Parathyroid adenoma (tissue), 2 donors: ENCODE results near the gene LIMK2.
A peak's percentile ranks its signal among the peaks of the same experiment; 100 is the strongest.

Source experiments
- H2AFZ ChIP-seq: fragments of 300-600 bp; sonication (generic); one replicate; pipeline ENCODE4 v1.7.0; 2017; ENCODE audit warnings: antibody characterized with exemption, mild to moderate bottlenecking
- H3K27ac ChIP-seq: fragments of 300-600 bp; sonication (generic); one replicate; pipeline ENCODE4 v1.7.0; 2017
- H3K27me3 ChIP-seq: fragments of 300-600 bp; sonication (generic); one replicate; pipeline ENCODE4 v1.7.0; 2017; ENCODE audit warnings: low read length; ENCODE audit not compliant: control insufficient read depth, insufficient read depth
- H3K36me3 ChIP-seq: fragments of 300-600 bp; sonication (generic); one replicate; pipeline ENCODE4 v1.7.0; 2017; ENCODE audit warnings: low read length; ENCODE audit not compliant: control insufficient read depth, insufficient read depth
- H3K4me1 ChIP-seq: fragments of 300-600 bp; sonication (generic); one replicate; pipeline ENCODE4 v1.7.0; 2017; ENCODE audit warnings: control low read depth
- H3K4me2 ChIP-seq: fragments of 300-600 bp; sonication (generic); one replicate; pipeline ENCODE4 v1.7.0; 2017; ENCODE audit warnings: low read length
- H3K4me3 ChIP-seq: fragments of 300-600 bp; sonication (generic); one replicate; pipeline ENCODE4 v1.7.0; 2017; ENCODE audit warnings: low read depth, low read length
- H3K79me2 ChIP-seq: fragments of 300-600 bp; sonication (generic); one replicate; pipeline ENCODE4 v1.7.0; 2017; ENCODE audit warnings: control low read depth
- H3K9ac ChIP-seq: fragments of 300-600 bp; sonication (generic); one replicate; pipeline ENCODE4 v1.7.0; 2017; ENCODE audit warnings: mild to moderate bottlenecking
- H3K9me3 ChIP-seq: fragments of 300-600 bp; sonication (generic); one replicate; pipeline ENCODE4 v1.7.0; 2017; ENCODE audit warnings: low read length; ENCODE audit not compliant: control insufficient read depth
- CTCF ChIP-seq: fragments of 300-600 bp; sonication (generic); IDR thresholded peaks from one replicate; pipeline ENCODE4 v1.7.0; 2017; ENCODE audit warnings: antibody characterized with exemption, mild to moderate bottlenecking
- donor health status: primary hyperparathyroidism.

The LIMK2 gene

GRCh38 chr22:31292236-31292989 lies 80.3 kb downstream of the LIMK2 start, which contains the start of gene PIK3IP1:
Gene PIK3IP1 (minus strand): TSS chr22:31292488. CDS start chr22:31292344, 144 bp downstream.
- H3K4me2 ChIP-seq, result peak within 1 kb of the TSS; percentile 75
- H3K36me3 ChIP-seq, result no peaks in the 10 kb centered on the region
- no peaks in the 10 kb centered on the region for H3K9me3 ChIP-seq
- TF ChIP-seq CTCF, result peak; percentile 45
- no peaks in the 10 kb centered on the region for H3K27me3 ChIP-seq
- peak within 1 kb of the TSS; percentile 72 for H3K4me3 ChIP-seq
- H3K79me2 ChIP-seq, result no peaks in the 10 kb centered on the region
- peaks cover 5% of the 10 kb centered on the region for H3K4me1 ChIP-seq
- H2AFZ ChIP-seq, result peak within 1 kb of the TSS; percentile 61
- H3K27ac ChIP-seq, result peak within 1 kb of the TSS; percentile 65
- no peak within 1 kb of the TSS for H3K9ac ChIP-seq

- no peaks in the 10 kb centered on the region for H3K79me2 ChIP-seq
- no peak overlapping the region for H2AFZ ChIP-seq
- H3K27me3 ChIP-seq, result no peaks in the 10 kb centered on the region
- peaks cover 5% of the 10 kb centered on the region for H3K4me1 ChIP-seq
- H3K9me3 ChIP-seq, result no peaks in the 10 kb centered on the region
- no peaks in the 10 kb centered on the region for H3K36me3 ChIP-seq
- TF ChIP-seq CTCF, result no peak
- H3K27ac ChIP-seq, result no peak overlapping the region
- no peak overlapping the region for H3K9ac ChIP-seq
- H3K4me3 ChIP-seq, result no peak overlapping the region
- H3K4me2 ChIP-seq, result no peak overlapping the region
Observed at GRCh38 chr22:31295360-31295759, 83.3 kb downstream of the LIMK2 start.

- Histone ChIP-seq H3K4me2 (no peak overlapping the region), H3K79me2 (no peaks in the 10 kb centered on the region), H3K9me3 (no peaks in the 10 kb centered on the region), H3K4me1 (peaks cover 5% of the 10 kb centered on the region), H3K27ac (peak overlapping the region; percentile 31), H3K36me3 (no peaks in the 10 kb centered on the region), H3K9ac (no peak overlapping the region), H3K27me3 (no peaks in the 10 kb centered on the region), H2AFZ (peak overlapping the region; percentile 23), H3K4me3 (no peak overlapping the region)
- no peak for TF ChIP-seq CTCF
Observed at GRCh38 chr22:31295831-31296657, 83.9 kb downstream of the LIMK2 start.

- H3K9ac ChIP-seq, result no peak overlapping the region
- H3K4me1 ChIP-seq, result peaks cover 3% of the 10 kb centered on the region
- no peak overlapping the region for H2AFZ ChIP-seq
- TF ChIP-seq CTCF, result no peak
- no peaks in the 10 kb centered on the region for H3K79me2 ChIP-seq
- H3K27me3 ChIP-seq, result no peaks in the 10 kb centered on the region
- no peaks in the 10 kb centered on the region for H3K9me3 ChIP-seq
- H3K36me3 ChIP-seq, result no peaks in the 10 kb centered on the region
- H3K4me2 ChIP-seq, result no peak overlapping the region
- no peak overlapping the region for H3K27ac ChIP-seq
- H3K4me3 ChIP-seq, result no peak overlapping the region
Observed at GRCh38 chr22:31300896-31301295, 88.8 kb downstream of the LIMK2 start.
